ENCODE measurements around the gene RNF167.

GRCh38 chr17:4986403-4986802 lies 46.3 kb downstream of the RNF167 start:
- TF ChIP-seq CTCF (conservative IDR thresholded peaks at IDR 0.05) (no peak), EZH2 (IDR thresholded peaks at IDR 0.05; ENCODE audit: low read depth) (no peak)
